Renal pelvis (tissue), 4 donors: ENCODE results near the gene LRRC10B. TPM values are rescaled to one million over a fixed set of nuclear protein-coding genes. Genes with fewer than 3 reads are reported as not detected.

Experiments used
- DNase-seq: peaks from one replicate; pipeline ENCODE4 v3.0.0-alpha.2; 2013
- polyA plus RNA-seq, 3 donors: library from polyadenylated mRNA; unstranded; fragments of 120-200 nt; gene quantifications; one replicate each; pipeline ENCODE4 v1.2.1, GENCODE V29; 2013; ENCODE audit not compliant: insufficient read length in 3 of 3

The LRRC10B gene
- polyA plus RNA-seq, 3 donors: 1.2 to 2.3 (median 1.4) TPM

GRCh38 chr11:61529537-61530225 lies 21.1 kb downstream of the LRRC10B start:
- DNase-seq: no peak

GRCh38 chr11:61531044-61531443 lies 22.5 kb downstream of the LRRC10B start:
- DNase-seq: no peak

GRCh38 chr11:61532134-61533038 lies 23.8 kb downstream of the LRRC10B start:
- DNase-seq: no peak

- no peak for DNase-seq
Observed at GRCh38 chr11:61533039-61533375, 24.5 kb downstream of the LRRC10B start.

- DNase-seq: no peak
Observed at GRCh38 chr11:61533401-61533800, 24.9 kb downstream of the LRRC10B start.

- no peak for DNase-seq
Observed at GRCh38 chr11:61534025-61534932, 25.7 kb downstream of the LRRC10B start.

GRCh38 chr11:61534933-61535839 lies 26.6 kb downstream of the LRRC10B start:
- no peak for DNase-seq

GRCh38 chr11:61535998-61536675 lies 27.6 kb downstream of the LRRC10B start:
- DNase-seq: no peak

GRCh38 chr11:61536676-61537270 lies 28.2 kb downstream of the LRRC10B start:
- DNase-seq: no peak

- DNase-seq: no peak
Observed at GRCh38 chr11:61537326-61537725, 28.8 kb downstream of the LRRC10B start.

- no peak for DNase-seq
Observed at GRCh38 chr11:61538636-61538961, 30.1 kb downstream of the LRRC10B start.

- no peak for DNase-seq
Observed at GRCh38 chr11:61539006-61539405, 30.5 kb downstream of the LRRC10B start.

GRCh38 chr11:61539831-61540357 lies 31.3 kb downstream of the LRRC10B start:
- no peak for DNase-seq

- no peak for DNase-seq
Observed at GRCh38 chr11:61540528-61540927, 32.0 kb downstream of the LRRC10B start.

GRCh38 chr11:61541598-61541997 lies 33.0 kb downstream of the LRRC10B start:
- no peak for DNase-seq

GRCh38 chr11:61542024-61542461 lies 33.5 kb downstream of the LRRC10B start:
- no peak for DNase-seq

- DNase-seq: no peak
Observed at GRCh38 chr11:61542705-61543104, 34.2 kb downstream of the LRRC10B start.

GRCh38 chr11:61543606-61544306 lies 35.2 kb downstream of the LRRC10B start:
- no peak for DNase-seq

GRCh38 chr11:61544466-61544865 lies 35.9 kb downstream of the LRRC10B start:
- DNase-seq: no peak
